NB4 (cell line): ENCODE measurements around the gene ITGB7.

ENCODE experiments used
- DNase-seq: peaks from one replicate; pipeline ENCODE4 v3.0.0; 2010; ENCODE audit warnings: low read depth
- H3K4me3 ChIP-seq: one replicate; pipeline ENCODE4 v1.5.1; 2011; ENCODE audit warnings: mild to moderate bottlenecking, low read depth, low read length, moderate library complexity
- MYC ChIP-seq: IDR thresholded peaks from 2 replicates; pipeline ENCODE4 v1.6.1; 2011; ENCODE audit warnings: low read depth, low read length
- POLR2A ChIP-seq: IDR thresholded peaks from 2 replicates; pipeline ENCODE4 v1.6.1; 2011; ENCODE audit warnings: mild to moderate bottlenecking; ENCODE audit not compliant: insufficient read length; ENCODE audit errors: extremely low read depth
- TF ChIP-seq, protein P1 (sequence below): IDR thresholded peaks from 2 replicates; pipeline ENCODE4 v1.6.1; 2011; ENCODE audit warnings: low read depth, low read length
- TF ChIP-seq, protein P2 (sequence below): IDR thresholded peaks from one replicate; pipeline ENCODE4 v1.5.1; 2012; ENCODE audit warnings: low read depth, low read length

Gene ITGB7

DNA sequence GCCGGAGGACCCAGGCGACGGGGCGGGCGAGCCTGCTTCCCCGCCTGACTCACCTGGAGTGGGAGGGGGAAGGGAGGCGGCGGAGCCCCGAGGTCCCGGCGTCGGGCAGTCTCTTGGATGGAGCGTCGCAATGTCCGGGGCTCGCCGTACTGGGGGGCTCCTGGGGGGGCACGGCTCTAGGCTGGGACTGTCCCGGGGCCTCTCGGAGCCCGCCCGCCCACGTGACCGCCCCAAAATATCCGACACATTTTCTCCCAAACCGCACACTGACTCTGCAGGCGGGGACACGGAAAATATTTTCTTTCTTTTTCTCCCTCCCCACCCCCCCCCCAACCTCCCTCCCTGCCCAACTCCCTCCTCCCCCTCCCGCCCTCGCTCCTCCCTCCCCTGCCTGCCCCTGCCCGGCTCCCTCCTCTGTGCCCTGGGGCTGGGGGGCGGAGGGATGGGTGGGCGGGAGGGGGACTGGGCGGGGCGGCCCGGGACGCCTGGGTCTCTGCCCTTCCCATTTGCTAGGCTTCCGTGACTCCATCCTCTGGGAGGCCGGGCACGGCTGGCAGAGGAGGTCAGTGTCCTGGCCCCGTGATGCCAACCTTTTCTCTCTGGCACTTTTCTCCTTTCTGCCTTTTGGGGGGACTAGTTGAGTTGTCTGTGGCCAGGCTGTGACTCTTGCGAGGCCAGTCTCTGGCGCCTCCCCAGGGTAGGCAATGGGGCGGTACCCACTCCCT, 25.0 kb upstream of the ITGB7 start, which contains the start of gene RARG:
Gene RARG (minus strand): TSS at position 289 of the 725 bp plus-strand sequence. CDS start 4,664 bp downstream, outside the sequence.
- no peak for DNase-seq
- no peak for TF ChIP-seq MYC
- TF ChIP-seq, protein P1, sequence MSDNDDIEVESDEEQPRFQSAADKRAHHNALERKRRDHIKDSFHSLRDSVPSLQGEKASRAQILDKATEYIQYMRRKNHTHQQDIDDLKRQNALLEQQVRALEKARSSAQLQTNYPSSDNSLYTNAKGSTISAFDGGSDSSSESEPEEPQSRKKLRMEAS: no peak
- TF ChIP-seq, protein P2, sequence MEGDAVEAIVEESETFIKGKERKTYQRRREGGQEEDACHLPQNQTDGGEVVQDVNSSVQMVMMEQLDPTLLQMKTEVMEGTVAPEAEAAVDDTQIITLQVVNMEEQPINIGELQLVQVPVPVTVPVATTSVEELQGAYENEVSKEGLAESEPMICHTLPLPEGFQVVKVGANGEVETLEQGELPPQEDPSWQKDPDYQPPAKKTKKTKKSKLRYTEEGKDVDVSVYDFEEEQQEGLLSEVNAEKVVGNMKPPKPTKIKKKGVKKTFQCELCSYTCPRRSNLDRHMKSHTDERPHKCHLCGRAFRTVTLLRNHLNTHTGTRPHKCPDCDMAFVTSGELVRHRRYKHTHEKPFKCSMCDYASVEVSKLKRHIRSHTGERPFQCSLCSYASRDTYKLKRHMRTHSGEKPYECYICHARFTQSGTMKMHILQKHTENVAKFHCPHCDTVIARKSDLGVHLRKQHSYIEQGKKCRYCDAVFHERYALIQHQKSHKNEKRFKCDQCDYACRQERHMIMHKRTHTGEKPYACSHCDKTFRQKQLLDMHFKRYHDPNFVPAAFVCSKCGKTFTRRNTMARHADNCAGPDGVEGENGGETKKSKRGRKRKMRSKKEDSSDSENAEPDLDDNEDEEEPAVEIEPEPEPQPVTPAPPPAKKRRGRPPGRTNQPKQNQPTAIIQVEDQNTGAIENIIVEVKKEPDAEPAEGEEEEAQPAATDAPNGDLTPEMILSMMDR: no peak
- no peak for TF ChIP-seq POLR2A

DNA sequence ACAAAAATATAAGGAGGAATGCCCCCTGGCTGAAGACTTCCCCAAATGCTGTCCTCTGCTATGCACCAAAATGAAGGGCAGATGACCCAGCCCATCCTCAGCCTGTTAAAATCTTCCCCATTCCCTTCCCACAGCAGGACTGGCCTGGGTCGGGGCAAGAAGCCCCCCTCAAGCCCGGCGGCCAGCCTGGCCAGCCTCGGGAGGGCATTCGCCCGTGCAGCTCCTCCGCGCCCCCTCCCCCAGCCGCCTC, 24.5 kb upstream of the ITGB7 start:
- no peak for TF ChIP-seq MYC
- TF ChIP-seq, protein P1: no peak
- TF ChIP-seq, protein P2: no peak
- no peak for TF ChIP-seq POLR2A
- H3K4me3 ChIP-seq: no peak overlapping the region
- DNase-seq: no peak

More for the DNA sequence above, 25.0 kb upstream of the ITGB7 start, which contains the start of gene RARG:
- no peak within 1 kb of the TSS for H3K4me3 ChIP-seq

DNA sequence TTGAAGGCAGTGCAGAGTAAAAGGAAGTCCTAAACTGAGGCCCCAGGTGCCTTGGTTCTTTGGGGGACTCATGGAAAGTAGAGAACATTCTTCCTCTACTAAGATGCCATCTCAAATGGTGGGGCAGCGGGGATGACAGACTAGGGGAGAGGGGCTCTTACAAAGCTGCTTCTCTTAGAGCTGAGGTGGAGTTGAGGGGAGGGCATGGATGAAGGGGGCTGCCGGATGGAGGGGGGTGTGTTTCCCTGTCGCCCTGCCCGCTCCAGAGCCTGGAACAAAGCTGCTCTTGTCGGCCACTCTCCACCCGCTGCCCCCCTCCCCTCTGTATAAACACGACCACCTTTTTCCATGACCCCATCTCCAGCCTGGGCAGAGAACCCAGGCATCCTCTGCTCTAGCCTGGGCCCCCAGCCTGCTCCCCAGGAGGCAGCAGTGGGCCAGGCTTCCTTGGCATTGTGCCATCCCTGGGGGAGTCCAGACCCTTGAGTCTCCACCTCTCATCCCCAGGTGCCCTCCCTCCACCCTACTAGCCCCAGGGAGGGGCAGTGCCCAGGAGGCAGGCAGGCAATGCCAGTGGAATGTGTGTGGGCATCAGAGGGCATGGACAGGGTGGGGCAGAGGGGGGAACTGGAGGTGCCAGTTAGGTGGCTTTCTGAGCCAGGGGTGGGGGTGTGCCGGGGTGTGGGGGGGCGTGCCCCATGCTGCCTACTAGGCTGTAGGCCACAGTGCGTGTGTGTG, 23.2 kb upstream of the ITGB7 start:
- no peak for DNase-seq
- no peak for TF ChIP-seq MYC
- TF ChIP-seq, protein P2: no peak
- TF ChIP-seq, protein P1: no peak
- TF ChIP-seq POLR2A: no peak

DNA sequence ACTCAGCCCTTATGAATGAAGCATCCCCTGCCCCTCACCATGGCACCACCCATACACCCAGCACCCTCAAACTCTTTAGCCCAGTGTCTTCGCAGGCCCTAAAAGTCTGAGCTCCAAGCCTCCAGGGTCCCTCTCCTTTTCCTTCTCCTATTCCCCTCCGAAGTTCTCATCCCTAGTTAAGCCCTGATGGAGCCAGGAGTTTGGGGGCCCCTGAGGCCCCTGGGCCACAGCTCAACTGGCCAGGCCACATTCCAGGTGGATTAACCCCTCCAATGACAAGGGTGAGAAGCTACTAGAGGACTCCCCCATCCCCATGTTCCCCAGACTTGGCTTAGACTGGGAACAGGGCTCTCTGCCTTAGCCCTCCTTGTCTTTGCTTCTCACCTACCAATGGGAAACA, 22.4 kb upstream of the ITGB7 start:
- H3K4me3 ChIP-seq: no peak overlapping the region
- no peak for DNase-seq
- TF ChIP-seq, protein P2: no peak
- TF ChIP-seq MYC (no peak), POLR2A (no peak)
- TF ChIP-seq, protein P1: no peak

More for the DNA sequence above, 23.2 kb upstream of the ITGB7 start:
- H3K4me3 ChIP-seq: no peak overlapping the region

DNA sequence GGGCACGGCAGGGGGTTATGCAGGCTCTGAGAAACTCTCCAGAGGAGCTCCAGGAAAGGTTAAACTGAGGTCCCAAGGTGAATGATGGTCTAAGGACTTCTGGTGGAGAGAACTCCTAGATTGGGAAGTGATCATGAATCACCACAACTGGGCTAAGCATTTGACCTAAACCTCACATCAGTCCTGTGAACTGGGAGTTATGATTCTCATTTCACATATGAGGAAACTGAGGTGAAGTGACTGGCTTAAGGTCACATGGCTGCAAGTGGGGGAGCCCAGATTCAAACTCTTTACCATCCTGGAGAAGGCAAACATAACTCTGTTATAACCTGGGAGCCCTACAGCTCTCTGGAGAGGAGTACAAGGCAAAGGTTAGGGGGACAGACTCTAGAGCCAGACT, 20.8 kb upstream of the ITGB7 start:
- TF ChIP-seq, protein P1: no peak
- TF ChIP-seq, protein P2: no peak
- TF ChIP-seq MYC (no peak), POLR2A (no peak)

More for the DNA sequence above, 20.8 kb upstream of the ITGB7 start:
- no peak for DNase-seq
- H3K4me3 ChIP-seq: no peak overlapping the region
